ENCODE measurements around the gene LDB1.

Gene LDB1

DNA sequence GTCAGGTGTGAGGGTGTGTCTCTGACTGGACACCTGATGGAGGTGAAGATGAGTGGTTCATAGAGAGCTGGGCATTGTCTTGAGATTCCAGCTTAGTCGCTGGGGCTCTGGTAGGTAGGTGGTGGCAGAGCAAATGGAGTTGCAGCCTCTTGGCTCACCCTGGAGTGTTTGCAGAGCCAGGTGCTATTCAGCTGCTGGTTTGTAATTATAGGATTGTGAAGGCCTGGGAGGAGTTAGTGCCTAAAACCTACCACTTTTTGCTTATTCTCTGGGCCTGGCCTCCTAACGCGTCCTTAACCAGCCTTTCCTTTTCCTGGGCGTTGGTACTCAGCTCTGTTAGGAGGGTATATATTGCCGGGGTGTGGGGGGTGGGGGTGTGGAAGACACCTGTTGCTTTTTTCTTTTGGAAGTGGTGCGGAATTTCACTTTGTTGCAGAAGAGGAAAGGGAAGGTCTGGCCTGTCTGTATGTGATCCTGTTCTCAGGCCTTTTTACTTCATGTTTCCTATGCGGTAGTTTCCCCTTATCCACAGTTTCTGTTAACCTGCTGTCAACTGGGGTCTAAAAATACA is 15.9 kb upstream of the LDB1 start:
- no peak for DNase-seq (ENCODE audit: low read depth)

DNA sequence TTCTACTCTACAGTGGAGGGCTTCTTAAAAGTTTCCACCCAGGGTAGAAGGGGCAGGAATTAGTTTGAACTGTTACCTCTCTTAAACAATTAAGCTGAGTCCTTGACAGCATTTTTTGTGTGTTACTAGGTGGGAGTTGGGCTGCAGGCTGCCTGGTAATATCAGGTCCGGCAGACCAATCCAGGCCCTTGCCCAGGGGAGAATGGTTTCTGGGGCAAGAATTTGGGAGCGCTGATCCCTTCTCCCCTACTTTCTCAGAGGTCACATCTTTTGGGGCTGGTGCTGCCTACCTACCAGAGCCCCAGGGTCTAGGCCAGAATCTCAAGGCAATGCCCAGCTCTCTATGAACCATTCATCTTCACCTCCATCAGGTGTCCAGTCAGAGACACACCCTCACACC is 14.2 kb upstream of the LDB1 start:
- DNase-seq (ENCODE audit: low read depth): no peak

DNA sequence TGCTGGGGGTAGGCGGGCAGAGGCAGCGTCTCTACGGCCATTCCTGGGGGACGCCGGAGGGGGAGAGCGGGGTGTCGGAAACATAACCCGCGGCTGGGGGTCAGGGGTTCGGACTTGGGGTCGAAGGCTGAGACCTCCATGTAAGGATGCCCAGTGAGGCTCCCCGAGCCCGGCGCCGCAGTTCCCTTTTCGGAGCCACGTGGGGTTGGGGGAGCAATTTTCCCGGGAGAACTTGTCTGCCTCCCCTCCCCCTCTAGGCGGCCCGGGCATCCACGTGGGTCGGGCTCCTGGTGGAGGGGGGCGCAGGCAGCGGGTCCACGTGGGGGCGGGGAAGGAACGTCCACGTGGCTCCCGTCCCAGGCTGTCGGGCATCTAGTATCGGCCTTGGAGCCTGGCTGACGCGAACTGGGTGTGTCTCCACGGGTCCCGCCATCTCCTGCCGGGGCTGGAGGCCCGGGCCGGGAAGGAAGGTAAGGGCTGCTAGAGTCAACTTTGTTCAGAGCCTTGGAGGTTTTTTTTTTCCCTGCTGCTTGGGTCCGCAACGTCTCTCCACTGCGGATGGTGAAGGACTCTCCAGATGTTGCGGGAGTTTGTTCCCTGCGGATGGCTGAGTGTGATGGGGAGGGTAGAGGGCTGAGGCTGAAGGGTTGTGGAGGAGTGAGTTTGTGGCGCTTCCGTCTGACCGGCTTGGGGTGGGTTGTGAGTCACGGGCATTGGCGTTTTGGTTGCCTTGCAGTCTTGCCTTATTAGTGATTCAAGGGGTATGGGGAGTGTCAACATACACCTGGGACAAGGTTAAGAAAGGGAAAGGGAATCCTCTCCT is 13.4 kb upstream of the LDB1 start:
- DNase-seq (ENCODE audit: low read depth): no peak

DNA sequence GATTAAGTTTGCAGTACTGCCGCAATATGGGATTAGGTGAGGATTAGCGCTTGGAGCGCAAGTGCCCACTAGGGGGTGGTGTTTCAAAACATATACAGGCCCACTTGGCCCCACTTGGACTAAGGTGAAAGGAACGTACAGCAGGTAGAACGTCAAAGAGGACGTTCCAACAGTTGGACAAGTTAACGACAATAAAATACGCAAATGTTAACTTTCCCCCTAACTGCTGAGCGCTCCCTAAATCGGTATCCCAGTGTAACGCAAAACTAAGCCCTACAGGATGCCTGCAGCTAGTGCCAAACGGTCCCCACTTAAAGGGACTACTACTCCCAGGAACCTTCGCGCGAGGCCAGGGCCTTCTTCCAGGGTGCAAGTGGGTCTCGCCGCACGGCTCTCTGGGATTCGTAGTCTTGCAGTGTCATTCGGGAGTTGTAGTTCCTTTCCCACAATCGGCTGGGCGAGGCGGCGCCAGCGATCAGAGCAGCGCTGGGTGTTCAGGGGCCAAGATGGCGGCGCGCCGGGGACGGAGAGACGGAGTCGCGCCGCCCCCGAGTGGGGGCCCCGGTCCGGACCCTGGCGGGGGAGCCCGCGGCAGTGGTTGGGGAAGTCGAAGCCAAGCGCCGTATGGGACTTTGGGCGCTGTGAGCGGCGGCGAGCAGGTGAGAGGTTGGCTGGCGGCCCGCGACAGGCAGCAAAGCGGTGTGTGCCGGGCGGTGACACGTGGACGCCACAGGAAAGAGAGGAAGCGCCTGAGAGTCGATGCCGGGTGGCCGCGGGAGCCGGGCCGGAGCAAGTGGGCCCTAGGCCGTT is 12.6 kb upstream of the LDB1 start, which contains the start of gene PPRC1:
Gene PPRC1, plus strand, starts transcription at position 478 of the 810 bp plus-strand sequence. Its CDS starts 29 bp downstream, at position 507.
- DNase-seq (ENCODE audit: low read depth): peak; percentile 93

DNA sequence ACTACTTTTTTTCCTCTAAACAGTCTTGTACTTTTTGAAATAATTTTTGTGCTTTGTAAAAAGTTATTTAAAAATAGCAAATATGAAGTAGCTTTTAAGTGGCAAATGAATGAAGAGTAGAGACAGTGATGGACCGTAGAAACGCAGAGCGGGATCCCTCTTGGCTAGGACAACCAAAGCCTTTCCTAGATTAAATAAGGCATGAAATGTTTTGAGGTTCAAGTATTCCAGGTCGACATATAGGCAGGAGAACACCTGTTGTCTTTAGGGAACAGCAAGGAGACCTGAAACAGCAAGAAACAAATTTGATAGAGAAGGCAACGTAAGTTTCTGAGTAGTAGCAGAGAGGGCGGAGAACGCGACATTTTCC is 12.0 kb upstream of the LDB1 start:
- DNase-seq (ENCODE audit: low read depth): no peak

DNA sequence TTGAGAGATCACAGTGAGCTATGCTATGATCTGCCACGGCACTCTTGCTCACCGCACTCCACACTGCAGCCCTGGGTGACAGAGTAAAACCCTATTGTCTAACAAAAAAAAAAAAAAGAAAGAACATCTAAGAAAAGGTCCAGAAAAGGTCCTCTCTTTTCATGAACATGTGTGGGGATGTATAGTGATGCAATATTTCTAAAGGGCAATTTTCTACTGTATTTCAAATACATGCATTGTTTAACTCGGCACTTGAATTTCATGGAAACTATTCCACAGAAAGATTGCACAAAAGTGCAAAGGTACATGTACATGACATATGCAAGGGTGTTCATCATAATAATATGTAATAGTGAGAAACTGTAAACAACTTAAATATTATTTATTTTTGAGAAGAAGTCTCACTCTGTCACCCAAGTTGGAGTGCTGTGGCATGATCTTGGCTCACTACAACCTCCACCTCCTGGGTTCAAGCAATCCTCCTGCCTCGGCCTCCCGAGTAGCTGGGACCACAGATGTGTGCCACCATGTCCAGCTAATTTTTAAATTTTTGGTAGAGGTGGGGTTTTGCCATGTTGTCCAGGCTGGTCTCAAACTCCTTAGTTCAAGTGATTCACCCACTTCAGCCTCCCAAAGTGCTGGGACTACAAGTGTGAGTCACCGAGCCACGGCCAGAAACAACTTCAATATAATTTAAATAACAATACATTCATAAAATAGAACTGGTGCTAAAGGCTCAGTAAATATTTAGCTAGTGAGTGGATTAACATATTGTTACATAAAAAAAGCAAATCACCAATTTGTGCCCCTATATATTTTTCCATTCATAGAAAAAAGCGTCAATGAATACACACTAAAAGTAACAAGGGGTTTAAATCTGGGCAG is 11.4 kb upstream of the LDB1 start:
- DNase-seq (ENCODE audit: low read depth): no peak

DNA sequence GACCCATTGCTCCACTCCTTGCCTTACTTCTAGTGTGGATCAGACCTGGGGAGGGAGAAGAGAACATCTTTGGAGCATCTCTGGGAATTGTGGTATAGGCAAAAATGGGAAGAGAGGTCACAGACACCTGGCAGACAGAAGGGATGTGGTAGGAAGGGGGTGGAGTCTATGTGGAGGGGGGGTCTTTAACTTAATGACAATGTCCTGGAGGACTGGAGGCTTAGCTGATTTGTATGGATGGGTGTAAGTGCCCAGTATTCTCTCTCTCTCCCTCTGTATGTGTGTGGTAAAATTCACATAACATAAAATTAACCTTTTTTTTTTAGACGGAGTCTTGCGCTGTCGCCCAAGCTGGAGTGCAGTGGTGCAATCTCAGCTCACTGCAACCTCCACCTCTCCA is 3.1 kb upstream of the LDB1 start:
- DNase-seq (ENCODE audit: low read depth): no peak

DNA sequence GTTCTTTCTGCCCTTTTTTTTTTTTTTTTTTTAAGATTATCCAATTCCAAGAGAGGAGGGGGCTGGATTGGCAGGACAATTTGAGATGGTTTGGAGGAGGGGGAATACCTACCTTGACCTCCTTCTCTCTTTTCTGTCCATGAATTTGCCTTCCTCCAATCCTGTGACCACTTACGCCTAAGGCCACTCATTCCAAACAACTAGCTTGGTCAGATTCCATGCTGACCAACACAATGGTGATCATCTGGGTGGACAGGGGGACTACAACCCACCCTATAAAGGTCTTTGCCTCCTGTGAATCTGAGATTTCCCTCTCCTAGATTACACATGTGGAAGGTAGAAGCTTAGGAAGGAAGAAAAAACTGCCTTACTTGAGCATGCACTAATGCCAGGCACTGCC is 2.3 kb upstream of the LDB1 start:
- no peak for DNase-seq (ENCODE audit: low read depth)

DNA sequence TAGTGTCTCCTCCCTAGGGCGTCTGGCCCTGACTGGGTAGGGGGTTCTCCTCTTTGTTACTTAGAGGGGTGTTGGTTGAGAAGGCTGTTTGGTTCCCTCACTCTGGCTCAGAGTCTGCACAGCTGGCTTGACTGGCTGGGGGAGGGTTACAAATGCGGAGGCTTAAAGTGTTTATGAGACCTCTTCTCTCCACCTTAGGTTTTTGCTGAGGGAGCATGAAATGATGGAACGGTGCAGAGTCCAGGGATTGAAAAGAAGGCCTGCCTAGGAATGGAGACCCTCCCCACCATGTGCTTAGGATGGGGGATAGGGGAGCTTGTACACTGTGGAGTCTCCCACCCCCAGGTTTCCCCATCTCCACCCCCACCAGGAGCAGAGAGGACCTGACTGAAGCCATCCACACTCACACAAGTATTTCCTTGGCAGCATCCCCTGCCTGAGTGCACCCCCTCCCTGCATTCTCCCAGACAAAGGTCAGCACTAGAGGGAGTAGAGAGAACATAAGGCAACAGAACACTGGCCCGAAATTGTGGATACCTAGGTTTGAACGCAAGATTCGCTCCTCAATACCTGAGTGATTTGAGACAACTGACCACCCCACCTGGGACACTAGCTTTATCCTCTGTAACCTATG is 1.7 kb upstream of the LDB1 start:
- DNase-seq (ENCODE audit: low read depth): no peak

DNA sequence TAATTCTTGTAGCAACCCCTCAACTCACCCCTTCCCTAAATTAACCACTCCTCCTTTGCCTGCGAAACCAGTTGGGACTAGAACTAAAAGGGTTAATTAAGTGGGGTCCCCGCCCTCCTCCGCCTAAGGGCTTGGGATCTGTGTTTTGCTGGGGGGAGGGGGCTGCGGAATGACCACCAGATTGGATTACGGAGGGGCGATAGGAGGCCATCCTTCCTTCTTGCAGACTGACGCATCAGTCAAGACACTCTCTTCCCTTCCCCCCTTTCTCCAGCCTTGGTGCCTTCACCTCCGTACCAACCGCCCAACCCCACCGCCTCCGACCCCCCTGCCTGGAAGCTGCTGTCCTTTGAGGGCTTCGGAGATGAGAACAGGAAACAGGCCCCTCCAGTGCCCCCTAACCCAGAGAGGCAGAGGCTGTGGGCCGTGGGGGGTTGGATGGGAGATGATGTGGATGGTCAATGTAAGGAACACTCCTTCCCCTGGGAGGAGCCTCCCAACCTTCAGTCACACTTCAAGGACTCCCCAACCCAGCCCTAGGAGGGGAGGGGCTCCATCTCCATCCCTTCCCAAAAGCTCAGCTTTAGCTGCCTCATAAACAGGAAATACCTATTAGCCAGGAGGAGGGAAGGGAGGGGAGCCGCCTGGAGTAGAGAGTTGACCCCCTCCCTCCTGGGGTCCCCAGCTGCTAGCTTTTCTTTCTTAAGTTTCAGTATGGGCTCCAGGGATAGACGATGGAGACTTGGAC is 997 bp upstream of the LDB1 start:
- DNase-seq (ENCODE audit: low read depth): no peak

DNA sequence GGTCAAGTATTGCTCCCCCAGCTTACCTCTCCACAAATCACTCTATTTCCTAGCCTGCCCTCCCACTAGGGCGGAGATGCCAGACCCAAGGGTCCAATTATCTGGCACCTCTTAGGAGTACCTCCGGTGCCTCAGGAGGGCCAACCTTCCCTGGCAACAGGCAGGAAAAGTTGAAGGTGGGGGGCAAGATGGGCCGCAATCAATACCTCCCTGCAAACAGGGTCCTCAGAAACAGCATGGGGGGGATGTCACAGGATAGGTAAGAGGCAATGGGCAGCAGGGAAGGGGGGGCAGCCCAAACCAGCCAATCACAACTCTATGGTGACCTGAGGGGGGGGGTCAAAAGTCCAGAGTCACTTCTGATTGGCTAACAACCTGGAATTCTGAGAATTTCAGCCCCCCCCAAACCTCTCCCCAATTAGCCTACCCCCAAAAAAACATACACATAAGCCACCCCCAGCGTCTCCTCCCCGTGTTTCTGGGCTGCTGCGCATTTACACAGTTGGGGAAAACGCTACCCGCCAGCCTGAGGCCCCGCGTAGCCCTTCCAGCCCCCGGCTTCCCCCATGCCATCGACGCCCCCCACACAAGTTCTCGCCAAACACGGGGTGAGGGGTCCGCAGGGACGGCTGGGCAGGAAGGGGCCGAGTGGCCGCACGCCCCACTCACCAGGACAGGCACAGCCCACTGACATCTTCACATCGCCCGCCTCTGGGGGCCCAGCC is 589 bp downstream of the LDB1 start:
- no peak for DNase-seq (ENCODE audit: low read depth)

DNA sequence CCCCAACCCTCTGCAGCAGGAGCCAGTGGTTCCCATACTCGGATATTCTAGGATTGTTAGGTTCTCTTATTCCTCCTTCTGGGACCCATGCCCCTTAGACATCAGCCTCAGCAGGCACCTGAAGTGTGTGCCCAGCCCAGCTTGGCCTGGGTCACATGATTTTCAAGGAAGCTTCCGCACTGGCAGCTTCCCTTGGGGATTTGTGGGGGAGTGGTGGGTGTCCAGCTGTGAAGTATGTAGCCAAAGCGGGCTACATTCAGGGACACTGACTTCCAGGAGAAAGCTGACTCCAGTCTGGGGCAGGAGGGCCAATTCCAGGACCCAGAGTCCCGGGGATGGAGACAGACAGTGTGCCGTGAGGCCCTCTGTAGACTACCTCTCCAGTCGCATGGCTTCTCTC is 1.3 kb downstream of the LDB1 start:
- DNase-seq (ENCODE audit: low read depth): no peak

DNA sequence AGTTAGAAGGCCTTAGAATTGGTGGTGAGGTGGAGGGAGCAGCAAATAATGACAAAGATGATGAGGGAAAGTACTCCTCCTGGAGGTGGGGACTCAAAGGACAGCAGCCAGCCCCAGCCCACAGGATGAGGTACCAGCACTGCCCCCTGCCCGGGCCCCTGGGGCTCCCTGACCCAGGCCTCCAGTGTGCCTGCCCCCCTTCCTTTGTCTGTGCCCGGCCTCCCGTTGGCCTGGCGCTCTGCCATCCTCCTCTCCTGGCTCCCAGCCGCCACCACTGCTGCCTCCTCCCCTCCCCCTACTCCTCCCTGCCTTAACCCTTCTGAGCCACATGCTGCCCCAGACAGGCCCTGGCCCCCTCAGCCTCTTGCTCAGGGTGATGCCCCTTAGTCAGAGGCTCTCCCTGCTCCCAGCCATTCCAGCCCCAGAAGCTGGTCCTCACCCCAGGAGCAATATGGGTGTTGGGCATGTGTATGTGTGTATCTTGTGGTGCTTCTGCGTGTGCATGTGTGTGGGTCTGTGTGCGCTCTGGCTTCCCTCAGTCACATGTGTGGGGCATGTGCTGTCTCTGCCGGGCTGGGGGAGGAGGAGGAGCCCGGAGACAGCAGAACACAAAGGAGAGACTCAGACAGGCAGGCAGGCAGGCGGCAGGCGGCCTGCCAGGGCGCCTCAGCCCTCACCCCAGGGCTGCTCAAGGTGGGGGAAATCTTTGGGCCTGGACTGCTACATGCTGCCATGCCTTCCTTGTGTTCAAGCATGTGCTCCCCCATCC is 2.6 kb downstream of the LDB1 start:
- DNase-seq (ENCODE audit: low read depth): peak; percentile 39

DNA sequence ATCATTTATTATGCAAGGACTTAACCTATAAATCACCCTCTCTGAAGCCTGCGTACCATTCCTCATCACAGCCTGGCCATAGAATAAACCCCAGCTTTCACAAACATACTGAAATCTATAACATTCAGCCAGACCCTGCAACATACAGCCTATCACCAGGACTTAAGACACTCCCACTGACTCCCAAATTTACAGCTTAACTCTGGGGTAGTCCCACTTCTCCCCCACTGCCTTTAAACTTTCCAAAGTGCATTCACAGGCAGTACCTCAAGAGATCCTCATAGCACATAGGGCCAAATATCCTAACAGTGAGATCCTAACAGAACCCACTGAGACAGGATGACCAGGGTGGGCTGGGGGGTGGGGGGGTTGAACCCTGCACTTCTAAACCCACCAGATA is 3.5 kb downstream of the LDB1 start:
- DNase-seq (ENCODE audit: low read depth): no peak

DNA sequence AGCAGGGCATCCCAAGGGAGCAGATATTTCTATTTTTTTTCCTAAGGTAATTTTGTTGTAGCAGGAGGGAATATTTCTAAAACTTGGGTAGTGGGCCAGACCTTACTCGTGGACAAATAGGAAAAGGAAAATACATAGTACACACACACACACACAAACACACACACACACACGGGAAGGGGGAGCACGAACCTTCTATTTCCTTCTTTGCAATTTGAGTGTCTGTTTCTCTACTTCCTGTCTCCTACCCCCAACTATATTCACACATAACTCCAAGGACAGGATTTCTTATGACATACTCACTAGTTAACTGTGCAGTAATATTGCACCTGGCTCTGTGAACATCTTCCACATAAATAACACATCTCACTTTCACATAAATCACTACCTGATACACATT is 4.4 kb downstream of the LDB1 start:
- DNase-seq (ENCODE audit: low read depth): no peak

DNA sequence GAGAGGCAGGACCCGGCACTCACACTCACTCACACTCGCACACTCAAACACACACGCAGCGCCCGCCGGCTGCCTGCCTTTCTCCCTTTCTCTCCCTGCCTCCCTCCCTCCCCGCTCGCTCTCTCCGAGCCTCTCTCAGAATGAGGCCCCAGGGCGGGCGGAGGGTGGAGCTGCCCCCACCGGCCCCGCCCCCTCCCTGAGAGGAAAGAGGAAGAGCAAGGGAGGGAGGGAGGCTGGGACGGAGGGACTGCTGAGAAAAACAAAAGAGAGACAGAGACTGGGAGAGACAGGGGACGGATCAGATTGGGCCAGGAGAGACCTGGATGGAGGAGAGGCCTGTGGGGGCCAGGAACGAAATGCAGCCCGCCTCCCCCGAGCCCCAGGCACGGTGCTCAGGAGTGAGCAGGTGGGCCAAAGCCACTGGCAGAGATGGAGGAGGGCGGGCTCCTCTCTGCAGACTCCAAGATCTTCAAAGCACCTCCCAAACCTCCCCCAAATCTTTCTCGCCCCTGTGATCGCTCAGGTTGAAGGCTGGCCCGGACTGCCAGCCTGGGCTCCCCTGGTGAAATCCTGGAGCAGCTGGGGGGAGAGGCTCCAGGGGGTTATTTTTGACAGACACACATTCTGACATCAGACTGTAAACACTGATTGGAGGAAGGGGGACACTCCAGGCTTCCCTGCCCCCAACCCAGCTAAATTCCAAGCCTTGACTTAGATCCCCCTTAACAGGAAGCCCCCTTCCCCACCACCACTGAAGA is 5.1 kb downstream of the LDB1 start:
- DNase-seq (ENCODE audit: low read depth): peak; percentile 76

DNA sequence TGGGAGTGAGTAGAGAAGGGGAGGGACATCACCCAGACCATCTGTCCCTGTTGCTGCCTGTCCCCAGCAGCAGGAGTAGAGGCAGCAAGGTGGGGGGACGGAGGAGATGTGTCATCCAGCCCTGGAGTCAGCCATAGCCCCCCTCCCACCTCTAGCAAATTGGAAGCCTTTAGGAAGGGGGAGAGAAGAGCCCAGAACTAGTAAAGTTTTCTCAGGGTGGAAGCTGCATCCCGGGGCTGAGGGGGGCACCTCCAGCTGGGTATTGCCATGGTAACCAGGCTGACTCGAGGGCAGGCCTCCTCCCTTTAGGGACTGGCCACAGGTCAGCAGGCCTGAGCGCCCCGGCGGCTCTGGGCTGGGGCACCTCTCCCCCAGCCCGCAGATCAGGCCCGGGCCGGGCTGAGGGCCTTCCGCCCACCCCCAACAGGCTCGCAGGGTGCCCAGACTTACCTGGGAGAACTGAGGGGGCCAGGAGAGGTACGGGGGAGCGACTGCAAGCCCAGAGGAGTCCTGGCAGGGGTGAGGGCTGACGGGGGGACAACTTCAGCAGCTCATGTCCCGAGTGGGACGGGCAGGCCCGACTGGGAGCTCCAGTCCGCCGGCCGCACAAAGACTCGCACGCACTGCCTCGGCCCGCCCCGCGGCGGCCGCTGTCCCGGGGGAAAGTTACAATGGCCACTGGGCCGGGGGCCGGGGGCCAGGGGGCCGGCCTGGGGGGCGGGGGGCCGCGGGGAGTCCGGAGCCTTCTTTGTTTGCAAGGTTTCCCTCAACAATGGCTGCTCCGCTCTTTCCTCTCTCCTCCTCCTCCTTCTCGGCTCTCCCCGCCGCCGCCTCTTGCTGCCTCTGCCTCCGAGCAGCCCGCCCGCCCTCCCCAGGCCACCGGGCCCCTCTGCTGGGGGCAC is 6.0 kb downstream of the LDB1 start:
- no peak for DNase-seq (ENCODE audit: low read depth)

Data from activated T-helper 1 cell treated with Interleukin-2 at 50 U/mL for 16 hours (primary cell).